Kidney (tissue), 22 donors: ENCODE measurements around the gene ZFPM1. TPM values are rescaled to one million over a fixed set of nuclear protein-coding genes. Genes with fewer than 3 reads are reported as not detected.

Source experiments
- DNase-seq, 5 donors: peaks; one replicate each; pipeline ENCODE4 v3.0.0-alpha.2; 2013 to 2020
- FAIRE-seq: peaks from 2 replicates; lab custom pipeline; 2012; peaks lifted over from hg19 to GRCh38; lab: Jason Lieb, UNC
- H3K27ac ChIP-seq, 2 donors: one replicate each; pipeline ENCODE4 v1.7.0; 2013; ENCODE audit warnings: low read depth in 2 of 2, low read length in 2 of 2, inconsistent platforms in 1 of 2
- H3K27me3 ChIP-seq: one replicate; pipeline ENCODE4 v1.7.1; 2013; ENCODE audit warnings: low read length, inconsistent platforms; ENCODE audit not compliant: control insufficient read depth, insufficient read depth
- H3K36me3 ChIP-seq, 3 donors: one replicate each; pipeline versions ENCODE4 v1.7.0 to v1.7.1; 2013; ENCODE audit warnings: low read length in 3 of 3, control low read depth in 1 of 3, inconsistent platforms in 1 of 3; ENCODE audit not compliant: insufficient read depth in 3 of 3, control insufficient read depth in 2 of 3
- H3K4me1 ChIP-seq, 3 donors: one replicate each; pipeline versions ENCODE4 v1.7.0 to v1.7.1; 2013; ENCODE audit warnings: low read length in 3 of 3, inconsistent platforms in 1 of 3, low read depth in 1 of 3; ENCODE audit not compliant: control insufficient read depth in 2 of 3, insufficient read depth in 2 of 3
- H3K4me3 ChIP-seq, 3 donors: one replicate each; pipeline versions ENCODE4 v1.7.0 to v1.8.1; 2013; ENCODE audit warnings: low read length in 3 of 3, control low read depth in 1 of 3, inconsistent platforms in 1 of 3
- H3K9ac ChIP-seq, 3 donors: one replicate each; pipeline versions ENCODE4 v1.7.0 to v1.7.1; 2013; ENCODE audit warnings: low read length in 3 of 3, control low read depth in 1 of 3, inconsistent platforms in 1 of 3
- H3K9me3 ChIP-seq, 3 donors: one replicate each; pipeline versions ENCODE4 v1.7.0 to v1.7.1; 2013; ENCODE audit warnings: low read length in 3 of 3, control low read depth in 1 of 3, inconsistent platforms in 1 of 3; ENCODE audit not compliant: control insufficient read depth in 2 of 3, insufficient read depth in 1 of 3
- intact Hi-C: fragments of 100-400 bp; cut with DNase I; formaldehyde crosslinking; loops from one replicate; pipeline ENCODE4 v1.11.1; 2022
- long read RNA-seq, 10 donors: library from polyadenylated mRNA in 1 of 10; unstranded in 1 of 10; transcript quantifications; one replicate each; pipeline ENCODE4 v2.0.0 and lab custom pipeline, GENCODE V29; 2021 to 2026
- polyA plus RNA-seq: library from polyadenylated mRNA; stranded (reverse); fragments of 350-450 nt; fragmentation: Illumina TruSeq; extraction: RNeasy Lipid Tissue Mini Kit (QIAGEN cat#74804); gene quantifications from one replicate; pipeline ENCODE4 v1.2.3, GENCODE V29; 2014; ENCODE audit warnings: low read depth, low replicate concordance; ENCODE audit not compliant: insufficient read depth
- total RNA-seq: library from RNA; stranded (reverse); fragmentation: NEBNext Ultra II Directional; extraction: Animal tissue kit (Norgen Biotek cat#: 25700); gene quantifications from one replicate; pipeline ENCODE4 v1.2.1, GENCODE V29; 2021
- TF ChIP-seq, protein P1 (sequence below): IDR thresholded peaks from 3 replicates; pipeline ENCODE4 v1.5.1; 2012; ENCODE audit warnings: mild to moderate bottlenecking, moderate library complexity, borderline replicate concordance; ENCODE audit not compliant: insufficient read depth; ENCODE audit errors: extremely low read depth
- donor health status: control.
- donor health status: control.
- donor health status: control.
- donor health status: control.
- donor health status: control.
- donor health status: DM: yes; HTN: yes; CAD: no.
- donor health status: Normal renal cell carcinoma (clear cell type).

Gene ZFPM1
- total RNA-seq: 9.2 TPM
- polyA plus RNA-seq: 1.9 TPM
- long read RNA-seq, donor 1: 0 reads
- long read RNA-seq, donor 2: 0 reads
- long read RNA-seq, donor 3, partial matches to known transcripts: 10 of 10 reads
- long read RNA-seq, donor 3, other reads (novel, unspliced or antisense): 0 of 10 reads
- long read RNA-seq, donor 4: 0 reads
- long read RNA-seq, donor 5: 0 reads
- long read RNA-seq, donor 6: 0 reads
- long read RNA-seq, donor 7, partial matches to known transcripts: 0 of 3 reads
- long read RNA-seq, donor 7, other reads (novel, unspliced or antisense): 3 of 3 reads
- long read RNA-seq, donor 8: 0 reads
- long read RNA-seq, donor 9, full-length matches to known transcripts: 1 of 1 reads
- long read RNA-seq, donor 9, partial matches to known transcripts: 0 of 1 reads
- long read RNA-seq, donor 9, other reads (novel, unspliced or antisense): 0 of 1 reads
- long read RNA-seq, donor 10, partial matches to known transcripts: 8 of 8 reads
- long read RNA-seq, donor 10, other reads (novel, unspliced or antisense): 0 of 8 reads

DNA sequence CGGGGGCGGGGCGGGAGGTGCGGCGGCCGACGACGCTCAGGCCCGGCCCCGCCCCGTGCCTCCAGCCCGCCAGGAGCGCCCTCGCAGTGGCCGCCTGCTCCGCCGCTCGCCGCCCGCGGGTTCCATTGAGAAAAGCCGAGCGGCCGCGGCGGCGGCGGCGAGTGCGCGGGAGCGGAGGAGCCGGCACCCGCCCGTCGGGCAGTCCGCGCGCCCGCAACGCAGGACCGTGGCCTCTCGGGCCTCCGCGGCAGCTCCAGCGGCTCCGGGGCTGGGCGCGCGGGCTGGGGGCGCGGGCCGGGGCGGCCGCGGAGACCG lies at the start of gene ZFPM1:
TSS of gene ZFPM1 (plus strand) at position 64 of the 315 bp plus-strand sequence. CDS start 359 bp downstream, outside the sequence.
- FAIRE-seq (no peak), DNase-seq (no peak)
- intact Hi-C loops: no loop called here
- Histone ChIP-seq H3K36me3 (no peaks in the 10 kb centered on the region), H3K9ac (peak within 1 kb of the TSS in 1 of 3 donors; percentile 71), H3K27me3 (no peaks in the 10 kb centered on the region), H3K27ac (peak within 1 kb of the TSS in 1 of 2 donors; percentile 22), H3K4me3 (peak within 1 kb of the TSS in 2 of 3 donors; percentile 33 to 60), H3K4me1 (peaks cover 0 to 28% (median 0%) of the 10 kb centered on the region in 3 donors), H3K9me3 (no peaks in the 10 kb centered on the region)
- TF ChIP-seq, protein P1, sequence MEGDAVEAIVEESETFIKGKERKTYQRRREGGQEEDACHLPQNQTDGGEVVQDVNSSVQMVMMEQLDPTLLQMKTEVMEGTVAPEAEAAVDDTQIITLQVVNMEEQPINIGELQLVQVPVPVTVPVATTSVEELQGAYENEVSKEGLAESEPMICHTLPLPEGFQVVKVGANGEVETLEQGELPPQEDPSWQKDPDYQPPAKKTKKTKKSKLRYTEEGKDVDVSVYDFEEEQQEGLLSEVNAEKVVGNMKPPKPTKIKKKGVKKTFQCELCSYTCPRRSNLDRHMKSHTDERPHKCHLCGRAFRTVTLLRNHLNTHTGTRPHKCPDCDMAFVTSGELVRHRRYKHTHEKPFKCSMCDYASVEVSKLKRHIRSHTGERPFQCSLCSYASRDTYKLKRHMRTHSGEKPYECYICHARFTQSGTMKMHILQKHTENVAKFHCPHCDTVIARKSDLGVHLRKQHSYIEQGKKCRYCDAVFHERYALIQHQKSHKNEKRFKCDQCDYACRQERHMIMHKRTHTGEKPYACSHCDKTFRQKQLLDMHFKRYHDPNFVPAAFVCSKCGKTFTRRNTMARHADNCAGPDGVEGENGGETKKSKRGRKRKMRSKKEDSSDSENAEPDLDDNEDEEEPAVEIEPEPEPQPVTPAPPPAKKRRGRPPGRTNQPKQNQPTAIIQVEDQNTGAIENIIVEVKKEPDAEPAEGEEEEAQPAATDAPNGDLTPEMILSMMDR: no peak

DNA sequence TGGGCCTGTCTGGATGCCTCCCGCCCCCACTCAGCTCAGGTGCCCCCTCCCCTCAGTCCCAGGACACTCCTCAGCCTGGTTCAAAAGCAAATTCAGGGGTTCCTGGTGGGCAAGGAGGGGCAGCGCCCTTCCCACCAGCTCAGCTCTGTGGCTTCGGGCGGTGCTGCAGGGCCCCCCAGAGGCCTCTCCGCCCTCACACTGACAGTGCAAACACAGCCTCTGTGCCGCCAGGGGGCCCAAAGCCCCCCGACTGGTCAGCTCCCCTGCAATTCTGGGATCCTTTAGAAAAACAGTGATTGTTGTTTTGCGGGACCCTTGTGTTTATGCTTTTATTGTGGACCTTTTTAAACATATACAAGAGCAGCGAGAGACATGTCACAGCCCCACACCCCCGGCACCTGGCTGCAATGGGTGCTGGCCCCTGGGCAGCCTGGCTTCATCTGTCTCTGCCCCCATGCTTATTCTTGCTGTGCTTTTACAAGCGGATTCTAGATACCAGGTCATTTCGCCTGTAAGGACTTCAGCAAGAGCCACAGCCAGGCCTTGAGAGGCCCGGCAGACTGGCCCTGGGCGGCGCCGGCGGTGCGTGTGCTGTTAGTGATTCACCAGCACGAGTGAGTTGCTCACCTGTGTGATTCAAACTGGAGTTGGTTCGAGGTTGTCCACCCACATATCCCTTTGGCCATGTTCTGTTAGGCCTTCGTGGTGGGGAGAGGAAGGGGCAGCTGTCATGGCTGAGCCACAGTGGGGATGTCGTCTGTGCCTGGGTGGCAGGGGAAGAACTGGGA lies 49.1 kb upstream of the ZFPM1 start:
- no peaks in the 10 kb centered on the region for H3K9me3 ChIP-seq
- no peak for FAIRE-seq
- H3K36me3 ChIP-seq: no peaks in the 10 kb centered on the region
- no peak overlapping the region for H3K27ac ChIP-seq
- H3K27me3 ChIP-seq: no peaks in the 10 kb centered on the region
- TF ChIP-seq, protein P1: no peak
- DNase-seq: no peak
- no peak overlapping the region for H3K9ac ChIP-seq
- no peak overlapping the region for H3K4me3 ChIP-seq
- no peaks in the 10 kb centered on the region for H3K4me1 ChIP-seq
- intact Hi-C loops: no loop called here

DNA sequence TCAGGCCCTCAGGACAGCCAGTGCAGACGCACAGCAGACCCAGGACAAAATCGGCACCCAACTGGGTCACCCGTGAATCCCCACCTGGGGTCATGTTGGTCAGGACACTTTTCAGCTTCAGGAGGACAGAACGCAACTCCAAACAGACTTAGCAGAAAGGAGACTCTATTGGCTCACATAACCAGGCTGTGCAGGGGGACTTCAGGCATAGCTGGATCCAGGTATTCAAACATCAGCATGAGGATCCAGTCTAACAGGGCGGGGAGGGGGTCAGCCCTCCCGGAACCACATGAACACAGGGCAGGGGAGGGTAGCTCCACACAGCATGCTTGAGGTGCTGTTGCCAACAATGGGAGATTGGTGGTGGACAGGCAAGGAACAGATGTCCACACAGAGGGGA lies 48.3 kb upstream of the ZFPM1 start:
- no peak overlapping the region for H3K27ac ChIP-seq
- H3K27me3 ChIP-seq: no peaks in the 10 kb centered on the region
- no peaks in the 10 kb centered on the region for H3K4me1 ChIP-seq
- FAIRE-seq (no peak), DNase-seq (no peak)
- intact Hi-C loops: no loop called here
- TF ChIP-seq, protein P1: no peak
- no peak overlapping the region for H3K9ac ChIP-seq
- no peaks in the 10 kb centered on the region for H3K9me3 ChIP-seq
- no peaks in the 10 kb centered on the region for H3K36me3 ChIP-seq
- no peak overlapping the region for H3K4me3 ChIP-seq
